GM12878 (cell line): ENCODE results near the gene DDHD1. TPM values are rescaled to one million over a fixed set of nuclear protein-coding genes. Genes with fewer than 3 reads are reported as not detected.

Experiments
- ATF2 ChIP-seq: IDR thresholded peaks from 2 replicates; pipeline ENCODE4 v1.6.1; 2012; ENCODE audit warnings: low read length, inconsistent platforms
- CBFB ChIP-seq: IDR thresholded peaks from 2 replicates; pipeline ENCODE4 v1.6.1; 2016; ENCODE audit warnings: antibody characterized with exemption, low read depth
- CHD2 ChIP-seq: IDR thresholded peaks from 2 replicates; pipeline ENCODE4 v1.6.1; 2011; ENCODE audit warnings: low read depth, low read length, improper control_type of control experiment, borderline replicate concordance
- CREB1 ChIP-seq: IDR thresholded peaks from 2 replicates; pipeline ENCODE4 v1.6.1; 2012; ENCODE audit warnings: low read depth, mild to moderate bottlenecking, inconsistent platforms
- HCFC1 ChIP-seq: fragments of 150-350 bp; IDR thresholded peaks from 2 replicates; pipeline ENCODE4 v1.6.1; 2014; ENCODE audit warnings: low read length
- HDAC2 ChIP-seq: fragments of 200-600 bp; sonication (generic); IDR thresholded peaks from 2 replicates; pipeline ENCODE4 v1.6.1; 2017
- IRF4 ChIP-seq: IDR thresholded peaks from 2 replicates; pipeline ENCODE4 v1.6.1; 2011; ENCODE audit warnings: low read depth, low read length
- JUND ChIP-seq: IDR thresholded peaks from 2 replicates; pipeline ENCODE4 v1.6.1; 2012; ENCODE audit warnings: low read depth, mild to moderate bottlenecking, low read length, improper control_type of control experiment, moderate library complexity
- KAT2A ChIP-seq: conservative IDR thresholded peaks from 2 replicates; pipeline ENCODE4 v1.6.1; 2011; ENCODE audit warnings: low read depth, low read length; ENCODE audit not compliant: control insufficient read depth
- KLF5 ChIP-seq: fragments of 450-650 bp; IDR thresholded peaks from 2 replicates; pipeline ENCODE4 v1.6.1; 2014; ENCODE audit warnings: mild to moderate bottlenecking; ENCODE audit not compliant: partially characterized antibody
- MAX ChIP-seq: IDR thresholded peaks from 2 replicates; pipeline ENCODE4 v1.6.1; 2012; ENCODE audit warnings: low read depth, low read length, improper control_type of control experiment
- NFXL1 ChIP-seq: fragments of 450-650 bp; IDR thresholded peaks from 2 replicates; pipeline ENCODE4 v1.6.1; 2017; ENCODE audit warnings: antibody characterized with exemption, mild to moderate bottlenecking, borderline replicate concordance
- NR2F1 ChIP-seq: fragments of 450-650 bp; conservative IDR thresholded peaks from 2 replicates; pipeline ENCODE4 v1.6.1; 2017; ENCODE audit warnings: mild to moderate bottlenecking
- POLR2AphosphoS2 ChIP-seq: IDR thresholded peaks from 2 replicates; pipeline ENCODE4 v1.6.1; 2011; ENCODE audit warnings: low read depth, mild to moderate bottlenecking, low read length, improper control_type of control experiment, moderate library complexity
- POLR2AphosphoS5 ChIP-seq: IDR thresholded peaks from 2 replicates; pipeline ENCODE4 v1.6.1; 2011; ENCODE audit warnings: mild to moderate bottlenecking, low read length, inconsistent platforms
- RELA ChIP-seq: fragments of 450-650 bp; IDR thresholded peaks from 2 replicates; pipeline ENCODE4 v1.8.0; 2014; ENCODE audit warnings: borderline replicate concordance; ENCODE audit not compliant: partially characterized antibody
- SIX5 ChIP-seq: IDR thresholded peaks from 2 replicates; pipeline ENCODE4 v1.6.1; 2011; ENCODE audit warnings: mild to moderate bottlenecking, low read depth, low read length, moderate library complexity; ENCODE audit not compliant: severe bottlenecking
- SMAD1 ChIP-seq: fragments of 450-650 bp; IDR thresholded peaks from 2 replicates; pipeline ENCODE4 v1.6.1; 2018; ENCODE audit warnings: mild to moderate bottlenecking, low read depth; ENCODE audit not compliant: partially characterized antibody
- SMC3 ChIP-seq: IDR thresholded peaks from 2 replicates; pipeline ENCODE4 v1.6.1; 2011; ENCODE audit warnings: low read length, improper control_type of control experiment, borderline replicate concordance
- TARDBP ChIP-seq: IDR thresholded peaks from 2 replicates; pipeline ENCODE4 v1.6.1; 2016; ENCODE audit warnings: borderline replicate concordance
- USF2 ChIP-seq: IDR thresholded peaks from 2 replicates; pipeline ENCODE4 v1.6.1; 2011; ENCODE audit warnings: low read depth, low read length, improper control_type of control experiment, borderline replicate concordance
- polyA plus RNA-seq, 11 experiments: library from polyadenylated mRNA; depleted of rRNA in 4 of 11; unstranded in 6 of 11; stranded (reverse) in 5 of 11; fragments of >200 nt; fragmentation: Nextera tagmentation in 4 of 11; fragmentation: Illumina TruSeq in 1 of 11; extraction: Ambion mirVana in 4 of 11; extraction: Trizol in 1 of 11; gene quantifications; 1 replicate in 1 of 11; 2 replicates in 10 of 11; pipeline versions ENCODE4 v1.2.1 to v1.2.3, GENCODE V29; 2011 to 2016; ENCODE audit warnings: inconsistent platforms in 2 of 11, missing spikeins in 2 of 11, low read depth in 1 of 11
- total RNA-seq, 4 experiments: library from RNA; depleted of rRNA in 3 of 4; stranded (reverse); fragments of >200 nt in 3 of 4; fragmentation: Illumina TruSeq in 1 of 4; extraction: Trizol in 1 of 4; gene quantifications; 2 replicates each; pipeline versions ENCODE4 v1.2.1 to v1.2.3, GENCODE V29; 2013 to 2021
- TF ChIP-seq, protein P1 (sequence below): fragments of 450-650 bp; IDR thresholded peaks from 2 replicates; pipeline ENCODE4 v1.6.1; 2017; ENCODE audit warnings: borderline replicate concordance
- TF ChIP-seq, protein P2 (sequence below): IDR thresholded peaks from 2 replicates; pipeline ENCODE4 v1.6.1; 2011; ENCODE audit warnings: borderline replicate concordance, low read depth, mild to moderate bottlenecking, moderate library complexity, mixed read lengths, low read length; ENCODE audit not compliant: insufficient read depth; ENCODE audit errors: extremely low read length
- TF ChIP-seq, protein P3 (sequence below): fragments of 450-650 bp; formaldehyde crosslinking; IDR thresholded peaks from 2 replicates; pipeline ENCODE4 v1.4.0; 2022; ENCODE audit warnings: mild to moderate bottlenecking, moderate library complexity

Gene DDHD1
- total and polyA plus RNA-seq, 10 of the 15 experiments (the other 5 are each of a cell fraction or from before 2014, with no cell fraction given): 7.7 to 52.3 (median 28.5) TPM

DNA sequence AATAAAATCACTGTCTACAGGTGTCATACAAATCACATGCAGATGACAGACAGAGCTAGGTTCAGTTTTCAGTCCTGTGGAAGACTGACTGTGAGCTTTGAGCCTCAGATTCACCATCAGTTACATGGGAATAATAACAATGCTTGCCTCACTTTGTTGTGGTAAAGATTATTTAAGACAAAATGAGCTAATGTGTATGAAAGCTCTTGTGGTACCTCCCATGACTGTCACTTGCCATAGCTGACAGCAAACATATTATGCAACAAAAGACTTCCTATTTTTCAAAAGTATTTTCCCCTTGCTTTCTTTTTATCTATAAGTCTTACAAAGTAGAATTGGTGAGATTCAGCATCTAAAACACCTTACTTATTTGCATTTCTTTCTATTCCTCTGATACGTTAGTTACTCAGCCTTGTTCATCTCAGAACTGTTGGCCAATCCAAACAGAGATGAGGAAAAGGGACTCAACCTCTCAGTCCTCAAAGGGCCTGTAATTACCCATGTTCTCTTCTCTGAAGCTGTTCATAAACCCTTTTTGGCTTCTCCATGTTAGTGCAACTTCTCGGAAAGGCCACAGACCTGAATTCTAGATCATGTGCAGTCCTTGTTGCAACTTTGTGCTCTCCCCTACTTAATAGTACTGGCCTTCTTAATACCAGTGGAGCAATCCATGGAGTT, 8.8 kb upstream of the DDHD1 start (continued):
- TF ChIP-seq TARDBP (no peak), IRF4 (no peak), CHD2 (no peak), CBFB (0 out of 2 replicates have a peak, but pooled peaks have one; percentile 47), JUND (no peak), KAT2A (no peak), NFXL1 (no peak), ATF2 (peak; percentile 68), RELA (no peak), HDAC2 (no peak), CREB1 (peak; percentile 29; the same call in 1 of the 2 replicates), KLF5 (no peak), USF2 (no peak), MAX (no peak), POLR2AphosphoS5 (no peak), NR2F1 (no peak), POLR2AphosphoS2 (no peak), SIX5 (no peak), SMAD1 (no peak), HCFC1 (no peak), SMC3 (no peak)
- TF ChIP-seq, protein P1, sequence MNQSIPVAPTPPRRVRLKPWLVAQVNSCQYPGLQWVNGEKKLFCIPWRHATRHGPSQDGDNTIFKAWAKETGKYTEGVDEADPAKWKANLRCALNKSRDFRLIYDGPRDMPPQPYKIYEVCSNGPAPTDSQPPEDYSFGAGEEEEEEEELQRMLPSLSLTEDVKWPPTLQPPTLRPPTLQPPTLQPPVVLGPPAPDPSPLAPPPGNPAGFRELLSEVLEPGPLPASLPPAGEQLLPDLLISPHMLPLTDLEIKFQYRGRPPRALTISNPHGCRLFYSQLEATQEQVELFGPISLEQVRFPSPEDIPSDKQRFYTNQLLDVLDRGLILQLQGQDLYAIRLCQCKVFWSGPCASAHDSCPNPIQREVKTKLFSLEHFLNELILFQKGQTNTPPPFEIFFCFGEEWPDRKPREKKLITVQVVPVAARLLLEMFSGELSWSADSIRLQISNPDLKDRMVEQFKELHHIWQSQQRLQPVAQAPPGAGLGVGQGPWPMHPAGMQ: no peak
- TF ChIP-seq, protein P2, sequence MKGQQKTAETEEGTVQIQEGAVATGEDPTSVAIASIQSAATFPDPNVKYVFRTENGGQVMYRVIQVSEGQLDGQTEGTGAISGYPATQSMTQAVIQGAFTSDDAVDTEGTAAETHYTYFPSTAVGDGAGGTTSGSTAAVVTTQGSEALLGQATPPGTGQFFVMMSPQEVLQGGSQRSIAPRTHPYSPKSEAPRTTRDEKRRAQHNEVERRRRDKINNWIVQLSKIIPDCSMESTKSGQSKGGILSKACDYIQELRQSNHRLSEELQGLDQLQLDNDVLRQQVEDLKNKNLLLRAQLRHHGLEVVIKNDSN: no peak
- TF ChIP-seq, protein P3, sequence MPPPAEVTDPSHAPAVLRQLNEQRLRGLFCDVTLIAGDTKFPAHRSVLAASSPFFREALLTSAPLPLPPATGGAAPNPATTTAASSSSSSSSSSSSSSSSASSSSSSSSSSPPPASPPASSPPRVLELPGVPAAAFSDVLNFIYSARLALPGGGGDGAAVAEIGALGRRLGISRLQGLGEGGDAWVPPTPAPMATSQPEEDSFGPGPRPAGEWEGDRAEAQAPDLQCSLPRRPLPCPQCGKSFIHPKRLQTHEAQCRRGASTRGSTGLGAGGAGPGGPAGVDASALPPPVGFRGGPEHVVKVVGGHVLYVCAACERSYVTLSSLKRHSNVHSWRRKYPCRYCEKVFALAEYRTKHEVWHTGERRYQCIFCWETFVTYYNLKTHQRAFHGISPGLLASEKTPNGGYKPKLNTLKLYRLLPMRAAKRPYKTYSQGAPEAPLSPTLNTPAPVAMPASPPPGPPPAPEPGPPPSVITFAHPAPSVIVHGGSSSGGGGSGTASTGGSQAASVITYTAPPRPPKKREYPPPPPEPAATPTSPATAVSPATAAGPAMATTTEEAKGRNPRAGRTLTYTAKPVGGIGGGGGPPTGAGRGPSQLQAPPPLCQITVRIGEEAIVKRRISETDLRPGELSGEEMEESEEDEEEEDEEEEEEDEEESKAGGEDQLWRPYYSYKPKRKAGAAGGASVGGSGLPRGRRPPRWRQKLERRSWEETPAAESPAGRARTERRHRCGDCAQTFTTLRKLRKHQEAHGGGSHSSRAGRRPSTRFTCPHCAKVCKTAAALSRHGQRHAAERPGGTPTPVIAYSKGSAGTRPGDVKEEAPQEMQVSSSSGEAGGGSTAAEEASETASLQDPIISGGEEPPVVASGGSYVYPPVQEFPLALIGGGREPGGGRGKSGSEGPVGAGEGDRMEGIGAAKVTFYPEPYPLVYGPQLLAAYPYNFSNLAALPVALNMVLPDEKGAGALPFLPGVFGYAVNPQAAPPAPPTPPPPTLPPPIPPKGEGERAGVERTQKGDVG (CRISPR knock-in tag): no peak
